GM19397 (cell line): ENCODE measurements around the gene CAPN12.

Source experiments
- ATAC-seq: cut with Tn5 transposase; IDR thresholded peaks from one replicate; pipeline ENCODE4 v1.9.1; 2021; ENCODE audit warnings: mild to moderate bottlenecking, moderate library complexity; ENCODE audit not compliant: unreplicated experiment

CAPN12 gene

GRCh38 chr19:38698225-38699026, 45.8 kb downstream of the CAPN12 start:
- no peak for ATAC-seq

- no peak for ATAC-seq
These were observed 46.6 kb downstream of the CAPN12 start for GRCh38 chr19:38697641-38698071.

- ATAC-seq = no peak
These were observed 47.1 kb downstream of the CAPN12 start for GRCh38 chr19:38697197-38697596.

- ATAC-seq = no peak
These were observed 47.6 kb downstream of the CAPN12 start for GRCh38 chr19:38696729-38697055.

- no peak for ATAC-seq
These were observed 48.2 kb downstream of the CAPN12 start for GRCh38 chr19:38695832-38696728.

- ATAC-seq = no peak
These were observed 49.0 kb downstream of the CAPN12 start for GRCh38 chr19:38695317-38695683.

- ATAC-seq = peak; percentile 52
These were observed 50.7 kb downstream of the CAPN12 start for GRCh38 chr19:38693380-38694223.

GRCh38 chr19:38692458-38693379, 51.6 kb downstream of the CAPN12 start:
- ATAC-seq = no peak

- ATAC-seq = no peak
These were observed 52.3 kb downstream of the CAPN12 start for GRCh38 chr19:38691938-38692457.

GRCh38 chr19:38690832-38691231, 53.4 kb downstream of the CAPN12 start:
- ATAC-seq = no peak

- ATAC-seq = no peak
These were observed 54.1 kb downstream of the CAPN12 start for GRCh38 chr19:38690146-38690545.

- no peak for ATAC-seq
These were observed 56.4 kb downstream of the CAPN12 start for GRCh38 chr19:38687837-38688378.

- ATAC-seq = no peak
These were observed 57.8 kb downstream of the CAPN12 start for GRCh38 chr19:38686530-38686888.

GRCh38 chr19:38685666-38686529, 58.4 kb downstream of the CAPN12 start:
- ATAC-seq = no peak

GRCh38 chr19:38684862-38685665, 59.2 kb downstream of the CAPN12 start:
- ATAC-seq = no peak

- ATAC-seq = no peak
These were observed 60.0 kb downstream of the CAPN12 start for GRCh38 chr19:38684078-38684861.
